HT1080 (cell line): Measurements from ENCODE around the gene CELA3A. TPM values are rescaled to one million over a fixed set of nuclear protein-coding genes. Genes with fewer than 3 reads are reported as not detected.
"Not testable (repeated sequence)": the region's sequence is repeated elsewhere in the genome, so short reads cannot be mapped to it uniquely, and the experiment has no call there.

Source experiments
- DNase-seq: peaks from one replicate; pipeline ENCODE4 v3.0.0-alpha.2; 2015; ENCODE audit warnings: low read depth
- total RNA-seq: library from RNA; depleted of rRNA; stranded (reverse); fragments of >200 nt; shearing (Covaris generic); gene quantifications from 2 replicates; pipeline ENCODE4 v1.2.3, GENCODE V29; 2014

CELA3A gene
- total RNA-seq, 1 experiment from 2014 or later: not detected

DNA sequence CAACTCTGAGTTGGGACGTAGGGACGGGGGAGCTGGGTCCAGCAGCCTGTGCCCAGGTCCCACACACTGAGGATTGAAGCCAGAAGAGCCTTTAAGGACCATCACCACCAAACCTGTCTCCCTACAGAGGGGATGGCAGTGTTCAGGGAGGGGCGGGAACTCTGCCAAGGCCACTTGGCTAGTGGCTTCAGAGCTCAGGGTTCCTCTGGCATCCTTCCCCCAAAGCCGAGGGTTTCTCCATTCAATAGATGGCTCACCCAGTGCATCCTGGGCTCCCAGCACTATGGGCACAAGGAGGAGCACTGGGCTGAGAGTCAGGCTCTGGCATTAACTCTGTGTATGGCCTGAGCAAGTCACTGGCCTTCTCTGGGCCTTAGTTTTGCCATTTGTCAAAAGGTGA, 20.2 kb upstream of the CELA3A start:
- DNase-seq: not testable (repeated sequence)

DNA sequence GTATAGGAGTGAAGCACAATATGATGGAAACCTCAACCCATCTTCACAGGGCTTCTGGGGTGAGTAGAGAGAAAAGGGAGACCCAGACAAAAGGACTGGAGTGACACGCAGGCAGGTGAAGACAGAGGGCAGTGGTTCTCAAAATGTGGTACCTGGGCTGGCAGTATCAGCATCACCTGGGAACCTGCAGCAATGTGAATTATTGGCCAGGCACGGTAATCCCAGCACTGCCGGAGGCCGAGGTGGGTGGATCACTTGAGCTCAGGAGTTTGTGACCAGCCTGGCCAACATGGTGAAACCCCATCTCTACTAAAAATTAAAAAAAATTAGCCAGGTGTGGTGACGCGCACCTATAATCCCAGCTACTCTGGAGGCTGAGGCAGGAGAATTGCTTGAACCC, 19.3 kb upstream of the CELA3A start:
- not testable (repeated sequence) for DNase-seq

DNA sequence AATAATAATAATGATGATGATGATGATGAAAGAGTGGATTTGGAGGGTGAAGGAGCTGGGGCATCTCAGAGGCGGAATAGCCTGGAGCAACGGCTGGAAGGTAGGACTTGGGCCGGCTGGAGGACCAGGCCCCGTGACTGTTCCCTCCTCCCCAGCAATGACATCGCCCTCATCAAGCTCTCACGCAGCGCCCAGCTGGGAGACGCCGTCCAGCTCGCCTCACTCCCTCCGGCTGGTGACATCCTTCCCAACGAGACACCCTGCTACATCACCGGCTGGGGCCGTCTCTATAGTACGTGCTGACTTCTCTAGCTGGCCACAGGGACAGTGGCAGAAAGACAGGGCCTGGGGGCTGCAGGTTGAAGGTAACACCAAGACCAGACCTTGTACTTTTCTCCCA, 17.9 kb upstream of the CELA3A start:
- not testable (repeated sequence) for DNase-seq

DNA sequence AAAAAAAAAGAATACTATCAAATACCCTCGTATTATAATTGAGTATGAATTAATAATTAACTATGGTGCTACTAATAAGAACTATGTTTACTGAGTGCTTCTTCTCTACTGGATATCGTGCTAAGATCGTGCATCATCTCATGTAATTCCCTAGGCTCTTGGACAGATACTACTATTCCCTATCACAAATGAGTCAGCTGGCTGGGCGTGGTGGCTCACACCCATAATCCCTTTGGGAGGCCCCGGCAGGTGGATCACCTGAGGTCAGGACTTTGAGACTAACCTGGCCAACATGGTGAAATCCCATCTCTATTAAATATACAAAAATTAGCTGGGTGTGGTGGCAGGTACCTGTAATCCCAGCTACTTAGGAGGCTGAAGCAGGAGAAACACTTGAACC, 15.6 kb upstream of the CELA3A start:
- DNase-seq: not testable (repeated sequence)

DNA sequence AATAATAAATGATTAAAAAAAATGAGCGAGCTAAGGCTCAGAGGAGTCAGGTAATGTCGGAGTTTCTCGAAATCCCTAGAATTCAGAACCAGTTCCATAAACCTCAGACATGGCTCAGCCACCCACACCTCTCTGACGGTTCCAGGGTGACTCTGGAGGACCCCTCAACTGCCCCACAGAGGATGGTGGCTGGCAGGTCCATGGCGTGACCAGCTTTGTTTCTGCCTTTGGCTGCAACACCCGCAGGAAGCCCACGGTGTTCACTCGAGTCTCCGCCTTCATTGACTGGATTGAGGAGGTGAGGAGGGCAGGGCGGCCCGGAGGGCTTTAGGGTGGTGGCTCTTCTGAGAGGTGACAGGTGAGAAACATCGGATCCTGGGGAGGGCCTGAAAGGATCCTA, 15.1 kb upstream of the CELA3A start:
- not testable (repeated sequence) for DNase-seq

DNA sequence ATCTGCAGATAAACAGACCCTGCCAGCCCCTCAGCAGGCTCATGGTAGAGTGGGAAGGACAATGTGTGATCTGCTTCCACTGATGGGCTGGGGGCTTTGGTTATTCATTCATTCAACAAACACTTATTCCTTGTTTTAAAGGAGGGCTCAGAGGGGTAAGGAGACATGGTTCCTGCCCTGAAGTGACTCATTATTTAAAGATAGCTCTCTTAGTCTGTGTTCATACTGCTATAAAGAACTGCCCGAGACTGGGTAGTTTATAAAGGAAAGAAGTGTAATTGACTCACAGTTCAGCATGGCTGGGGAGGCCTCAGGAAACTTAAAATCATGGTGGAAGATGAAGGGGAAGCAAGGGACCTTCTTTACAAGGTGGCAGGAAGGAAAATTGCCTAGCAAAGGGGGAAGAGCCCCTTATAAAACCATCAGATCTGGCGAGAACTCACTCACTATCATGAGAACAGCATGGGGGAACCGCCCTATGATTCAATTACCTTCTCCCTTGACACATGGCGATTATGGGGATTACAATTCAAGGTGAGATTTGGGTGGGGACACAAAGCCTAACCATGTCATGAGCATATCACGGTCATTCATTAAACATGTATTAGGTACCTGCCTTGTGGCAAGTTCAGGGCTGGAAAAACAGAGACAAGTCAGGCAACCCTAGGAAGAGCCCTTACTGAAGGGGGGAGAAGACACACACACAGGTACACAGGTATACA, 11.6 kb upstream of the CELA3A start:
- not testable (repeated sequence) for DNase-seq

DNA sequence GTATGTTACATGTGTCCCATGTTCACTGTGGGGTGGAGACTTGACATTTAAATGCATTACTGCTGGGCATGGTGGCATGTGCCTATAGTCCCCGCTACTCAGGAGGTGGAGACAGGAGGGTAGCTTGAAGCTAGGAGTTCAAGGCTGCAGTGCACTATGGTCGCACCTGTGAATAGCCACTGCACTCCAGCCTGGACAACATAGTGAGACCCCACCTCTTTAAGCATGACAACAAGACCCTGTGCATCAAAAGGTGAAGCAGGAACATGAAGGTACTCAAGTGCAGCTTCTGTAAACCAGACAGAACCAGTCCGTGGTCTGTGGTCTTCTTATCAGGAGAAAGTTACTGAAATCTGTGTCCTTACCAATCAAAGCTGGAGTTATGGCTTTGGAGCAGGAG, 9.3 kb upstream of the CELA3A start:
- DNase-seq: not testable (repeated sequence)

DNA sequence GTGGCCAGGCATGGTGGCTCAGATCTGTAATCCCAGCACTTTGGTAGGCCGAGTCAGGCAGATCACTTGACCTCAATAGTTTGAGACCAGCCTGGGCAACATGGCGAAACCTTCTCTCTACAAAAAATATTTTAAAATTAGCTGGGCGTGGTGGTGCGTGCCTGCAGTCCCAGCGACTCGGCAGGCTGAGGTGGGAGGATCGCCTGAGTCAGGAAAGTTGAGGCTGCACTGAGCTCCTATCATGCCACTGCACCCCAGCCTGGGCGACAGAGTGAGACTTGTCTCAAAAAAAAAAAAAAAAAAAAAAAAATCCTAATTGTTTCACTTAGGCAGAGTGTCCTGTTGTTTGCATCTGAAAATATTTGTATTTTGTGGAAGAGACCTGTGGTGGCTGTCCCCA, 6.7 kb upstream of the CELA3A start:
- not testable (repeated sequence) for DNase-seq

DNA sequence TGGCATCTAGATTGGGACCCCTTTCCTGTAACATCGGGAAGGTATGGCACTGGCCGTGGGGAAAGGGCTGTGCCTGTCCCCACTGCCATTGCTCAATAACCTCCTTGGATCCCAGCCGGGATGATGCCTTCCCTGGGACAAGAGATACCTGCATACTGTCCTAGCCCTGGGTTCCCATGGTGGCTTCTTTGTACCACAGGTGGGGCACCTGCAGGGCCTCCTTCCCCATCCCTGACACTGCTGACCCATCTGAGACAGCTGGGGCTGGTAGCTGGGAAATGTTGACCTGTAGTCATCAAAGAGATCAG, 4.8 kb upstream of the CELA3A start:
- DNase-seq: not testable (repeated sequence)

DNA sequence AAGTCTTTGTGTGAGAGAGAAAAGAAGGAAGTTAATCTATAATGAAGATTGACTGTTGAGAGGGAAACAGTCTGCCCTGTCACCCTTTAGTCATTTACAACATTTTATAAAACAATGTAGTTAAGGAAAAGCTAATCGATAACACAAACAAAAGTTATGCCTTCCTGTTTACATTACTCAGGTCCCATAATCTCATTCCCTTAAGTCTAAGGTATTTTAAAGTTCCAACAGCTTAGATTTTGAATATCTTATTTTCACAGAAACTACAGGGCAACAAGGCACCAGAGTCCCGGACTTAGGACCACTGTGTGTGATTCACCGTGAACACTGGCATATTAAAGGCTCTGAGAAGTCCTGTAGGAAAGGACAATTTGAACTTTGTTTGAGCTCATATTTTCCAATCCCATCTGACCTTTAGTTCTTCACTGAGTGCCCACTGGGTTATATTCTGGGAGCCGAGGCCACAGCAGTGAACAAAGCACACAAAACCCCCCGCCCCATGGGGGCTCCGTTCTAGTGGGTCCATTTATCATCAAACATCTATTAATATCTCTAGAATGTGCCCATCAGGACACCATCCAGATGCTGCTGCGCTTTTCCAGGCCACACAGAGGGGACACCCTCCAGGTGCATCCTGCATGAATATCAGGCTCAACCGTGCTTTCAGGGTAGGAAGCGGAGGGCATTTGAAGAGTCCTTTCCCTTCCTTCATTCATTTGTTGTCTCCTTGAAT, 3.4 kb upstream of the CELA3A start:
- DNase-seq: not testable (repeated sequence)

DNA sequence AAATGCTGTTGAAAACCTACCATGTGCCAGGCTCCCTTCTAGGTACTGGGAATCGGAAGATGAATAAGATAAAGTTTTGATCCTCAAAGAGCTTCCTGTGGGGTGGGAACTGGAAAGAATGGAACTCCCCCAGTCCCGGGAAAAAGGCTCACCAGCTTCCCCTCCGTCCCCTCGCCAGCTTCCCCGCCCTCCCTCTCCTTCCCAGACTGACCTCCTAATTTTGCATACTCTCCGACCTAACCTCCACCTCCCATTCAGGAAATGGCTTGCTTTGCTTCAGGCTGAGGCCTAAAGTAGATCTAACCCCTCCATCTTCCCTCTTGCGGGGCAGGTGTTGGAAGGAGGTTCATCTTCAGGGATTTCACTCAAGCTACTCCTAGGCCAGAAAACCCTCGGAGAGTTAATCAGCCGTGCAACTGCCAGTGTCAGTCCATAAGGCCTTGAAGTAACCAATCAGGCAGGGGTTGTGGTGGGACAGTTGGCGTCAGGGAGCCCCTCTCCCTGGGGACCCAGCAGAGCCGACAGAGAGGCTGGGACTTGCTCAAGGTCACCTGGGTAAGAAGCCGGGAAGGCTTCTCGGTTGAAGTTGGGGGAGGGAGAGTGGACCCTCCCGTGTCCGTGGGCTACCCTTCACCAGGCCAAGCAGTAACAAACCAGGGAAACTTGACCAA, 2.7 kb upstream of the CELA3A start:
- DNase-seq: not testable (repeated sequence)

DNA sequence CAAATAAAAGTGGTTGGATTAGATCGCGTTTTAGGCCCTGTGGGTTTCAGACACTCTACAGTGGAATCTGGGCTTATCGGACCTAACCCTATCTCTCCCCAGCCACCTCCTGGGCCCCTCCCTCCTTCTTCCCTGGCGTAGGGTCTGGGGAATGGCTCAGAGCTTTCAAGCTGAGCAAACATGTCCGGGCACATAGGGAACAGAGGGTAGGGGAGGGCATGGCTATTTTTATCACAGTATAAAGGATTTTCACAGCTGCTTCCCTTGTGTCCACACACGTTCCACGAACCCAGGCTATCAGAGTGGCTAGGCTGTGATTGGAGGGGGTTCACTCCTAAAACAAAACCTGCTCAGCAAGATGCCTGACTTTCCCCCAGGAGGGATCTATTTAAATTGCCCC, 1.8 kb upstream of the CELA3A start:
- not testable (repeated sequence) for DNase-seq

DNA sequence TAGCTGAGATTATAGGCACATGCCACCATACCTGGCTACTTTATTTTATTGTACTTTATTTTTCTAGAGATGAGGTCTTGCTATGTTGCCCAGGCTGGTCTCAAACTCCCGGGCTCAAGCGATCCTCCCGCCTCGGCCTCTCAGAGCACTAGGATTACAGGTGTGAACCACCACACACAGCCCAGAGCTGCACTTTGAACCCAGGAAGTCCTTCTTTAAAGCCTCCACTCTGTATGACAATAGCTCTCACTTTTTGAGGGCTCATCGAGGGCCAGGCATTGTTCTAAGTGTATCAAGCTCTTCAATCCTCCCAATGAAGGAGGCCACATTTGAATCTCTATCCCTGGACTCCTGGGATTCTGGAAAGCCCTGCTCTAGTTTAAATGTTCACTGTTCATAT, 1.0 kb downstream of the CELA3A start:
- not testable (repeated sequence) for DNase-seq

DNA sequence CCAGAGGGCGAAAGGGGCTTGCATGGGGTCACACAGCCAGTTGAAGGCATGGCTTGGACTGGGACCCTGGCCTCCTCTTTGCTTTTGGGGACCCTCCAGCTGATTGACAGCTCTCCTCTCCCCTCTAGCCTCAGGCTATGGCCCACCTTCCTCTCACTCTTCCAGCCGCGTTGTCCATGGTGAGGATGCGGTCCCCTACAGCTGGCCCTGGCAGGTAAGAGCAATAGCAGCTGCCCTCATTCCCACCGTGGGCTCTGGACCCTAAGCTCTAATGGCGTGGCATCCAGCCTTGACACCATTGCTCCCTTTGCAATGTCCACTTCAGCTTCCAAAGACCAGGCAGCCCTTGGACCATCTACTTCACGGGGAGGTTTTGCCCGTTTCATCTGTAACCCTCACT, 1.4 kb downstream of the CELA3A start:
- DNase-seq: not testable (repeated sequence)

DNA sequence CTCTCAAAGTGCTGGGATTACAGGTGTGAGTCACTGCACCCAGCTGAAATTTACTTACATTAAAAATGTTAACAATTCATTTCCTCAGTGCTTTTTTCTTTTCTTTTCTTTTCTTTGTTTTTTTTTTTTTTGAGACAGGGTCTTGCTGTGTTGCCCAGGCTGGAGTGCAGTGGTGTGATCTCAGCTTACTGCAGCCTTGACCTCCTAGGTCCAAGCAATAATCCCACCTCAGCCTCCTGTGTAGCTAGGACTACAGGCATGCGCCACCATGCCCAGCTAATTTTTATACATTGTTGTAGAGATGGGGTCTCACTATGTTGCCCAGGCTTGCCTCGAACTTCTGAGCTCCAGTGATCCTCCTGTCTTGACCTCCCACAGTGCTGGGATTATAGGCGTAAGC, 2.5 kb downstream of the CELA3A start:
- DNase-seq: not testable (repeated sequence)

DNA sequence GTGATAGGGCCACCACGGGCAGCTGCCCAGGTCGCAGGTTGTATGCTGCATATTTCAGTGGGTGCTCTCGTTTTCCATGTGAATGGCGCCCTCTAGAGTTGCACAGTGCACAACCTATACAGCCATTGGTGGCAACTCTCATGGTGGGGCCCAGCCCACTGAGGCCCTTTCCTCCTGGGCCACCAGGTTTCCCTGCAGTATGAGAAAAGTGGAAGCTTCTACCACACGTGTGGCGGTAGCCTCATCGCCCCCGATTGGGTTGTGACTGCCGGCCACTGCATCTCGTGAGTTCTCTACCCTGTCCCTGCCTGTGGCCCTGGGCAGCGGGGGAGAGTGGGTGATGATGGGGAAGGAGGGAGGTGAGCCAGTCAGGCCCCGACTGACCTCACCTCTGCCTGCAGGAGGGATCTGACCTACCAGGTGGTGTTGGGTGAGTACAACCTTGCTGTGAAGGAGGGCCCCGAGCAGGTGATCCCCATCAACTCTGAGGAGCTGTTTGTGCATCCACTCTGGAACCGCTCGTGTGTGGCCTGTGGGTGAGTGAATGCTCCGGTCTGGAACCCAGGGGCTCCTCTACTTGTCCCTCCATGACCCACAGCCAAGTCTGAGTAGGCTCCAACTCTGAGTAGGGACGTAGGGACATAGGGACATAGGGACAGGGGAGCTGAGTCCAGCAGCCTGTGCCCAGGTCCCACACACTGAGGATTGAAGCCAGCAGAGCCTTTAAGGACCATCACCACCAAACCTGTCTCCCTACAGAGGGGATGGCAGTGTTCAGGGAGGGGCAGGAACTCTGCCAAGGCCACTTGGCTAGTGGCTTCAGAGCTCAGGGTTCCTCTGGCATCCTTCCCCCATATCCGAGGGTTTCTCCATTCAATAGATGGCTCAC, 4.0 kb downstream of the CELA3A start:
- DNase-seq: not testable (repeated sequence)

DNA sequence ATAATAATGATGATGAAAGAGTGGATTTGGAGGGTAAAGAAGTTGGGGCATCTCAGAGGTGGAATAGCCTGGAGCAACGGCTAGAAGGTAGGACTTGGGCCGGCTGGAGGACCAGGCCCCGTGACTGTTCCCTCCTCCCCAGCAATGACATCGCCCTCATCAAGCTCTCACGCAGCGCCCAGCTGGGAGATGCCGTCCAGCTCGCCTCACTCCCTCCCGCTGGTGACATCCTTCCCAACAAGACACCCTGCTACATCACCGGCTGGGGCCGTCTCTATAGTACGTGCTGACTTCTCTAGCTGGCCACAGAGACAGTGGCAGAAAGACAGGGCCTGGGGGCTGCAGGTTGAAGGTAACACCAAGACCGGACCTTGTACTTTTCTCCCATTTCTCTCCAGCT, 5.3 kb downstream of the CELA3A start:
- DNase-seq: not testable (repeated sequence)

DNA sequence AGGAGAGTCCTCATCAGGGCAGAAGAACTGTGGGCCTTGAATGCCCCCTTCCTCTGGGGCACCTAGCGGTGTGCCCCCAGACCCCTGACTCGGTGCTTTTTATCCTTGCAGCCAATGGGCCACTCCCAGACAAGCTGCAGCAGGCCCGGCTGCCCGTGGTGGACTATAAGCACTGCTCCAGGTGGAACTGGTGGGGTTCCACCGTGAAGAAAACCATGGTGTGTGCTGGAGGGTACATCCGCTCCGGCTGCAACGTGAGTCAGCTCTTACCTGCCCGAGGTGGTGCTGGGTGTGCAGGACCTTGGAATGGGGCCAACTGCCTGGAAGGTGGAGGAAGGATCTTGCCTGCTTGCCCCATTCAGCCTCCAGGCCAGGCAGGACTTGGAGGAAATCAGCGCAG, 5.8 kb downstream of the CELA3A start:
- DNase-seq: not testable (repeated sequence)

DNA sequence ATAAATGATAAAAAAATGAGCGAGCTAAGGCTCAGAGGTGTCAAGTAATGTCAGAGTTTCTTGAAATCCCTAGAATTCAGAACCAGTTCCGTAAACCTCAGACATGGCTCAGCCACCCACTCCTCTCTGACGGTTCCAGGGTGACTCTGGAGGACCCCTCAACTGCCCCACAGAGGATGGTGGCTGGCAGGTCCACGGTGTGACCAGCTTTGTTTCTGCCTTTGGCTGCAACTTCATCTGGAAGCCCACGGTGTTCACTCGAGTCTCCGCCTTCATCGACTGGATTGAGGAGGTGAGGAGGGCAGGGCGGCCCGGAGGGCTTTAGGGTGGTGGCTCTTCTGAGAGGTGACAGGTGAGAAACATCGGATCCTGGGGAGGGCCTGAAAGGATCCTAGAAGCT, 8.1 kb downstream of the CELA3A start:
- not testable (repeated sequence) for DNase-seq

DNA sequence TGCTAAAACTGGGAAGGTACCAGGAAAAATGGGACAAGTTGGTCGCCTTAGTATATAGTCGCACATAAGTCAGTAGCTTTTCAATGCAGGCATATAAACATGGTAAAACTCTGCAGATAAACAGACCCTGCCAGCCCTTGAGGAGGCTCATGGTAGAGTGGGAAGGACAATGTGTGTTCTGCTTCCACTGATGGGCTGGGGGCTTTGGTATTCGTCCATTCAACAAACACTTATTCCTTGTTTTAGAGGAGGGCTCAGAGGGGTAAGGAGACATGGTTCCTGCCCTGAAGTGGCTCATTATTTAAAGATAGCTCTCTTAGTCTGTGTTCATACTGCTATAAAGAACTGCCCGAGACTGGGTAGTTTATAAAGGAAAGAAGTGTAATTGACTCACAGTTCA, 11.3 kb downstream of the CELA3A start:
- not testable (repeated sequence) for DNase-seq

DNA sequence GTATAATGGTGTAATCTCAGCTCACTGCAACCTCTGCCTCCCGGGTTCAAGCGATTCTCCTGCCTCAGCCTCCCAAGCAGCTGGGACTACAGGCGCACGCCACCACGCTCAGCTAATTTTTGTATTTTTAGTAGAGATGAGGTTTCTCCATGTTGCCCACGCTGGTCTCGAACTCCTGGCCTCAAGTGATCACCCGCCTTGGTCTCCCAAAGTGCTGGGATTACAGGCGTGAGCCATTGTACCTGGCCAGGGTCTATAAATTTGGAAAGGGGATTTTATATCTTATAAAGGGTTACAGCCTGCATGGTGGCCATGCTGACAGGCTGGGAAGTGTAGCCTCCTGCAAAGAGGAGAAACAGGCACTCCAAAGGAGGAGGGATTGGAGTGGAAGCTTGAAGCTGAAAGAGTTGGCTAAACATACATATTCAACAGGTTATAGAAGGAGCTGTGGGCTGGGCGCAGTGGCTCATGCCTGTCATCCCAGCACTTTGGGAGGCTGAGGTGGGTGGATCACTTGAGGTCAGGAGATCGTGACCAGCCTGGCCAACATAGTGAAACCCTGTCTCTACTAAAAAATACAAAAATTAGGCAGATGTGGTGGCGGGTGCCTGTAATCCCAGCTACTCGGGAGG, 13.2 kb downstream of the CELA3A start:
- not testable (repeated sequence) for DNase-seq
